WTC11 (cell line): ENCODE measurements around the gene BARX2. TPM values are rescaled to one million over a fixed set of nuclear protein-coding genes. Genes with fewer than 3 reads are reported as not detected.

Source experiments
- ATAC-seq: fragments of 200-7000 bp; cut with Tn5 transposase; 2 replicates; pipeline ENCODE4 v1.10.0; 2021; ENCODE audit warnings: mild to moderate bottlenecking, moderate library complexity
- CTCF ChIA-PET: fragments of 300-600 bp; sonication (Branson Sonifier 250); formaldehyde crosslinking; loops from one replicate; lab custom pipeline; 2021; ENCODE audit warnings: antibody characterized with exemption; lab: Charles Lee
- POLR2A ChIA-PET: fragments of 350-600 bp; sonication (Branson Sonifier 250); formaldehyde crosslinking; loops from one replicate; lab custom pipeline; 2021; ENCODE audit warnings: antibody characterized with exemption; lab: Charles Lee
- DNase-seq: peaks from one replicate; pipeline ENCODE4 v3.0.0; 2021; ENCODE audit warnings: low spot score
- H3K27ac Mint-ChIP-seq: 2 replicates; pipeline ENCODE4 v1.8.0; 2021; ENCODE audit warnings: mixed read lengths
- H3K27me3 Mint-ChIP-seq: 2 replicates; pipeline ENCODE4 v1.8.0; 2021; ENCODE audit warnings: low read depth, mild to moderate bottlenecking, moderate library complexity, mixed read lengths
- H3K36me3 Mint-ChIP-seq: 2 replicates; pipeline ENCODE4 v1.8.0; 2021; ENCODE audit warnings: mixed read lengths
- H3K4me1 Mint-ChIP-seq: 2 replicates; pipeline ENCODE4 v1.8.0; 2022; ENCODE audit warnings: mixed read lengths
- H3K4me3 Mint-ChIP-seq: 2 replicates; pipeline ENCODE4 v1.8.0; 2021; ENCODE audit warnings: mild to moderate bottlenecking, moderate library complexity, mixed read lengths
- H3K9me3 Mint-ChIP-seq: 2 replicates; pipeline ENCODE4 v1.8.0; 2021; ENCODE audit warnings: mixed read lengths
- CBFB ChIP-seq: sonication (generic); formaldehyde crosslinking; IDR thresholded peaks from 2 replicates; pipeline ENCODE4 v1.8.1; 2022; ENCODE audit warnings: mild to moderate bottlenecking, low read depth, missing genetic modification reagents
- CREM ChIP-seq: sonication (generic); formaldehyde crosslinking; IDR thresholded peaks from 2 replicates; pipeline ENCODE4 v1.8.1; 2022; ENCODE audit warnings: mild to moderate bottlenecking, missing genetic modification reagents, moderate library complexity
- FOXJ3 ChIP-seq: sonication (generic); formaldehyde crosslinking; IDR thresholded peaks from 2 replicates; pipeline ENCODE4 v1.9.0; 2021; ENCODE audit warnings: missing genetic modification reagents, mild to moderate bottlenecking, borderline replicate concordance
- FOXK1 ChIP-seq: sonication (generic); formaldehyde crosslinking; IDR thresholded peaks from 2 replicates; pipeline ENCODE4 v1.8.0; 2022; ENCODE audit warnings: mild to moderate bottlenecking, moderate library complexity, missing genetic modification reagents
- FOXP1 ChIP-seq: sonication (generic); formaldehyde crosslinking; IDR thresholded peaks from 2 replicates; pipeline ENCODE4 v1.8.0; 2022; ENCODE audit warnings: missing genetic modification reagents, mild to moderate bottlenecking, moderate library complexity, borderline replicate concordance
- GABPB1 ChIP-seq: sonication (generic); formaldehyde crosslinking; IDR thresholded peaks from 2 replicates; pipeline ENCODE4 v1.8.1; 2023; ENCODE audit warnings: mild to moderate bottlenecking, missing genetic modification reagents
- GTF2I ChIP-seq: fragments of 250-450 bp; sonication (Bioruptor Pico); conservative IDR thresholded peaks from 2 replicates; pipeline ENCODE4 v1.4.0; 2021; ENCODE audit warnings: mild to moderate bottlenecking
- JUN ChIP-seq: sonication (generic); formaldehyde crosslinking; IDR thresholded peaks from 2 replicates; pipeline ENCODE4 v1.8.0; 2023; ENCODE audit warnings: mild to moderate bottlenecking, missing genetic modification reagents
- MYBL2 ChIP-seq: sonication (generic); formaldehyde crosslinking; IDR thresholded peaks from 2 replicates; pipeline ENCODE4 v1.8.1; 2023; ENCODE audit warnings: mild to moderate bottlenecking, moderate library complexity, missing genetic modification reagents
- NFE2L1 ChIP-seq: sonication (generic); formaldehyde crosslinking; IDR thresholded peaks from 2 replicates; pipeline ENCODE4 v1.8.1; 2023; ENCODE audit warnings: missing genetic modification reagents
- NR1H2 ChIP-seq: sonication (generic); formaldehyde crosslinking; IDR thresholded peaks from 2 replicates; pipeline ENCODE4 v1.9.0; 2021; ENCODE audit warnings: mild to moderate bottlenecking, moderate library complexity, missing genetic modification reagents
- RORB ChIP-seq: fragments of 250-450 bp; sonication (Bioruptor Pico); IDR thresholded peaks from 2 replicates; pipeline ENCODE4 v1.9.0; 2021; ENCODE audit warnings: mild to moderate bottlenecking
- SMAD4 ChIP-seq: sonication (generic); formaldehyde crosslinking; IDR thresholded peaks from 2 replicates; pipeline ENCODE4 v1.8.0; 2022; ENCODE audit warnings: mild to moderate bottlenecking, missing genetic modification reagents
- ZNF396 ChIP-seq: fragments of 250-450 bp; sonication (Bioruptor Pico); IDR thresholded peaks from 2 replicates; pipeline ENCODE4 v1.8.0; 2021; ENCODE audit warnings: mild to moderate bottlenecking, moderate library complexity, borderline replicate concordance
- ZNF671 ChIP-seq: fragments of 250-450 bp; sonication (Bioruptor Pico); IDR thresholded peaks from 2 replicates; pipeline ENCODE4 v1.8.0; 2021; ENCODE audit warnings: mild to moderate bottlenecking
- total RNA-seq: library from RNA; stranded (reverse); gene quantifications from 3 replicates; pipeline ENCODE4 v1.2.3, GENCODE V29; 2021
- TF ChIP-seq, protein P1 (sequence below): sonication (generic); formaldehyde crosslinking; IDR thresholded peaks from 2 replicates; pipeline ENCODE4 v1.8.0; 2023; ENCODE audit warnings: missing genetic modification reagents, mild to moderate bottlenecking, borderline replicate concordance
- TF ChIP-seq, protein P2 (sequence below): fragments of 200-600 bp; IDR thresholded peaks from 2 replicates; pipeline ENCODE4 v1.8.0; 2022; ENCODE audit warnings: antibody characterized with exemption
- TF ChIP-seq, protein P3 (sequence below): sonication (generic); formaldehyde crosslinking; IDR thresholded peaks from 2 replicates; pipeline ENCODE4 v1.8.0; 2022; ENCODE audit warnings: mild to moderate bottlenecking, missing genetic modification reagents
- TF ChIP-seq, protein P4 (sequence below): sonication (generic); formaldehyde crosslinking; IDR thresholded peaks from 2 replicates; pipeline ENCODE4 v1.8.1; 2022; ENCODE audit warnings: low read depth, missing genetic modification reagents, borderline replicate concordance
- TF ChIP-seq, protein P5 (sequence below): sonication (generic); formaldehyde crosslinking; IDR thresholded peaks from 2 replicates; pipeline ENCODE4 v1.8.0; 2022; ENCODE audit warnings: mild to moderate bottlenecking, missing genetic modification reagents
- TF ChIP-seq, protein P6 (sequence below): fragments of 250-450 bp; sonication (Bioruptor Pico); conservative IDR thresholded peaks from 2 replicates; pipeline ENCODE4 v1.9.0; 2021; ENCODE audit warnings: mild to moderate bottlenecking
- TF ChIP-seq, protein P7 (sequence below): sonication (generic); formaldehyde crosslinking; conservative IDR thresholded peaks from 2 replicates; pipeline ENCODE4 v1.8.1; 2023; ENCODE audit warnings: mild to moderate bottlenecking, low read depth, missing genetic modification reagents, moderate library complexity

The BARX2 gene
- total RNA-seq, 1 experiment from 2014 or later: not detected

DNA sequence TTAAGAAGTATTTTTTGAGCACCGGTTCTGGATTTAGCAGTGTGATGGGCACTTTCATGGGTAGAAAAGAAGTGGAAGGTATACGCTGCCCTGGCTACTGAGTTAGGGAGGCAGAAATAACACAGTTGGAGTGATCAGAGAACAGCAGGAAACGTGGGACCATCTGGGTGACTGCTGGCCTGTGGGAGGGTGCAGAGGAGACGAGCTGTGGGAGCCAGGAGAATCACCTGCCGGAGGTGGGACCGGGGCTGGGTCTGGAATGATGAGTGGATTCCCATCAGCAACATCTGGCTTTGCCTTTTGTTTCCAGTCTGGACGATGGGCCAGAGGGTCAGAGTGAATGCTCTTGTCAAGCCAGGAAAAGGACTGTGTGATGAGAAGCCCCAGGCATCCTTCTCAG is 66.5 kb downstream of the BARX2 start:
- no peak for ATAC-seq
- Mint-ChIP-seq H3K27me3 (no peaks in the 10 kb centered on the region; the same call in 1 of the 2 replicates), H3K36me3 (no peaks in the 10 kb centered on the region), H3K4me3 (no peak overlapping the region), H3K9me3 (no peaks in the 10 kb centered on the region), H3K27ac (no peak overlapping the region), H3K4me1 (peaks cover 14% of the 10 kb centered on the region)
- TF ChIP-seq, protein P1, sequence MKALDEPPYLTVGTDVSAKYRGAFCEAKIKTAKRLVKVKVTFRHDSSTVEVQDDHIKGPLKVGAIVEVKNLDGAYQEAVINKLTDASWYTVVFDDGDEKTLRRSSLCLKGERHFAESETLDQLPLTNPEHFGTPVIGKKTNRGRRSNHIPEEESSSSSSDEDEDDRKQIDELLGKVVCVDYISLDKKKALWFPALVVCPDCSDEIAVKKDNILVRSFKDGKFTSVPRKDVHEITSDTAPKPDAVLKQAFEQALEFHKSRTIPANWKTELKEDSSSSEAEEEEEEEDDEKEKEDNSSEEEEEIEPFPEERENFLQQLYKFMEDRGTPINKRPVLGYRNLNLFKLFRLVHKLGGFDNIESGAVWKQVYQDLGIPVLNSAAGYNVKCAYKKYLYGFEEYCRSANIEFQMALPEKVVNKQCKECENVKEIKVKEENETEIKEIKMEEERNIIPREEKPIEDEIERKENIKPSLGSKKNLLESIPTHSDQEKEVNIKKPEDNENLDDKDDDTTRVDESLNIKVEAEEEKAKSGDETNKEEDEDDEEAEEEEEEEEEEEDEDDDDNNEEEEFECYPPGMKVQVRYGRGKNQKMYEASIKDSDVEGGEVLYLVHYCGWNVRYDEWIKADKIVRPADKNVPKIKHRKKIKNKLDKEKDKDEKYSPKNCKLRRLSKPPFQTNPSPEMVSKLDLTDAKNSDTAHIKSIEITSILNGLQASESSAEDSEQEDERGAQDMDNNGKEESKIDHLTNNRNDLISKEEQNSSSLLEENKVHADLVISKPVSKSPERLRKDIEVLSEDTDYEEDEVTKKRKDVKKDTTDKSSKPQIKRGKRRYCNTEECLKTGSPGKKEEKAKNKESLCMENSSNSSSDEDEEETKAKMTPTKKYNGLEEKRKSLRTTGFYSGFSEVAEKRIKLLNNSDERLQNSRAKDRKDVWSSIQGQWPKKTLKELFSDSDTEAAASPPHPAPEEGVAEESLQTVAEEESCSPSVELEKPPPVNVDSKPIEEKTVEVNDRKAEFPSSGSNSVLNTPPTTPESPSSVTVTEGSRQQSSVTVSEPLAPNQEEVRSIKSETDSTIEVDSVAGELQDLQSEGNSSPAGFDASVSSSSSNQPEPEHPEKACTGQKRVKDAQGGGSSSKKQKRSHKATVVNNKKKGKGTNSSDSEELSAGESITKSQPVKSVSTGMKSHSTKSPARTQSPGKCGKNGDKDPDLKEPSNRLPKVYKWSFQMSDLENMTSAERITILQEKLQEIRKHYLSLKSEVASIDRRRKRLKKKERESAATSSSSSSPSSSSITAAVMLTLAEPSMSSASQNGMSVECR (CRISPR knock-in tag): no peak
- TF ChIP-seq, protein P2, sequence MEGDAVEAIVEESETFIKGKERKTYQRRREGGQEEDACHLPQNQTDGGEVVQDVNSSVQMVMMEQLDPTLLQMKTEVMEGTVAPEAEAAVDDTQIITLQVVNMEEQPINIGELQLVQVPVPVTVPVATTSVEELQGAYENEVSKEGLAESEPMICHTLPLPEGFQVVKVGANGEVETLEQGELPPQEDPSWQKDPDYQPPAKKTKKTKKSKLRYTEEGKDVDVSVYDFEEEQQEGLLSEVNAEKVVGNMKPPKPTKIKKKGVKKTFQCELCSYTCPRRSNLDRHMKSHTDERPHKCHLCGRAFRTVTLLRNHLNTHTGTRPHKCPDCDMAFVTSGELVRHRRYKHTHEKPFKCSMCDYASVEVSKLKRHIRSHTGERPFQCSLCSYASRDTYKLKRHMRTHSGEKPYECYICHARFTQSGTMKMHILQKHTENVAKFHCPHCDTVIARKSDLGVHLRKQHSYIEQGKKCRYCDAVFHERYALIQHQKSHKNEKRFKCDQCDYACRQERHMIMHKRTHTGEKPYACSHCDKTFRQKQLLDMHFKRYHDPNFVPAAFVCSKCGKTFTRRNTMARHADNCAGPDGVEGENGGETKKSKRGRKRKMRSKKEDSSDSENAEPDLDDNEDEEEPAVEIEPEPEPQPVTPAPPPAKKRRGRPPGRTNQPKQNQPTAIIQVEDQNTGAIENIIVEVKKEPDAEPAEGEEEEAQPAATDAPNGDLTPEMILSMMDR: no peak
- no peak for TF ChIP-seq GTF2I (CRISPR knock-in tag)
- no peak for TF ChIP-seq CBFB (CRISPR knock-in tag)
- TF ChIP-seq, protein P3, sequence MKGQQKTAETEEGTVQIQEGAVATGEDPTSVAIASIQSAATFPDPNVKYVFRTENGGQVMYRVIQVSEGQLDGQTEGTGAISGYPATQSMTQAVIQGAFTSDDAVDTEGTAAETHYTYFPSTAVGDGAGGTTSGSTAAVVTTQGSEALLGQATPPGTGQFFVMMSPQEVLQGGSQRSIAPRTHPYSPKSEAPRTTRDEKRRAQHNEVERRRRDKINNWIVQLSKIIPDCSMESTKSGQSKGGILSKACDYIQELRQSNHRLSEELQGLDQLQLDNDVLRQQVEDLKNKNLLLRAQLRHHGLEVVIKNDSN (CRISPR knock-in tag): no peak
- TF ChIP-seq, protein P4, sequence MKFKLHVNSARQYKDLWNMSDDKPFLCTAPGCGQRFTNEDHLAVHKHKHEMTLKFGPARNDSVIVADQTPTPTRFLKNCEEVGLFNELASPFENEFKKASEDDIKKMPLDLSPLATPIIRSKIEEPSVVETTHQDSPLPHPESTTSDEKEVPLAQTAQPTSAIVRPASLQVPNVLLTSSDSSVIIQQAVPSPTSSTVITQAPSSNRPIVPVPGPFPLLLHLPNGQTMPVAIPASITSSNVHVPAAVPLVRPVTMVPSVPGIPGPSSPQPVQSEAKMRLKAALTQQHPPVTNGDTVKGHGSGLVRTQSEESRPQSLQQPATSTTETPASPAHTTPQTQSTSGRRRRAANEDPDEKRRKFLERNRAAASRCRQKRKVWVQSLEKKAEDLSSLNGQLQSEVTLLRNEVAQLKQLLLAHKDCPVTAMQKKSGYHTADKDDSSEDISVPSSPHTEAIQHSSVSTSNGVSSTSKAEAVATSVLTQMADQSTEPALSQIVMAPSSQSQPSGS: no peak
- TF ChIP-seq, protein P5, sequence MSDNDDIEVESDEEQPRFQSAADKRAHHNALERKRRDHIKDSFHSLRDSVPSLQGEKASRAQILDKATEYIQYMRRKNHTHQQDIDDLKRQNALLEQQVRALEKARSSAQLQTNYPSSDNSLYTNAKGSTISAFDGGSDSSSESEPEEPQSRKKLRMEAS (CRISPR knock-in tag): no peak
- TF ChIP-seq ZNF671 (CRISPR knock-in tag): no peak
- no peak for TF ChIP-seq NR1H2 (CRISPR knock-in tag)
- DNase-seq: no peak
- ChIA-PET CTCF (no interaction called here), POLR2A (no interaction called here)

DNA sequence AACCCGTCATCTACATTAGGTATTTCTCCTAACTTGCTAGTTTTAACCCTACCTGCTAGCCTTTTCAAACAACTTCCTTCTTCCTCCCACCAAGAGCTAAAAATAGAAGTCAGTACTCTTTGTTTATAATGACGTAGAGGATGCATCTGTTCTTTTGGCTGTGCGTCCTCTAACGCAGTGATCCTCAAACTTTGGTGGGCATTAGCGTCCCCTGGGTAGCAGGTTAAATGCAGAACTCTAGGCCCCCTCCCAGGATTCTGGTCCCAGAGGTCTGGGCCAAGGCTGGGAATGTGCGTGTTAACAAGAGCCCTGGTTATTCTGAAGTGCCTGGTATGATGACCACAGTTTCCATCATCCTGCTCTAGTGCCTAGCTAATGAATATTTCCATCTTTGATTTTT is 67.6 kb downstream of the BARX2 start:
- H3K4me1 Mint-ChIP-seq: peaks cover 18% of the 10 kb centered on the region
- DNase-seq (no peak), ATAC-seq (no peak)
- H3K27me3 Mint-ChIP-seq: no peaks in the 10 kb centered on the region; the same call in 1 of the 2 replicates
- no peak overlapping the region for H3K4me3 Mint-ChIP-seq
- POLR2A ChIA-PET: interaction anchor here (1.4 kb wide), 1 partner anchor 11 kb away, joined by 3 read pairs; no protein-coding TSS in a partner anchor
- H3K36me3 Mint-ChIP-seq: no peaks in the 10 kb centered on the region
- H3K9me3 Mint-ChIP-seq: peaks cover 11% of the 10 kb centered on the region
- CTCF ChIA-PET: interaction anchor here (1.2 kb wide), 1 partner anchor 252 kb away, joined by 3 read pairs; no protein-coding TSS in a partner anchor
- H3K27ac Mint-ChIP-seq: no peak overlapping the region
- TF ChIP-seq FOXP1 (CRISPR knock-in tag): no peak
- no peak for TF ChIP-seq FOXK1 (CRISPR knock-in tag)
- no peak for TF ChIP-seq CREM (CRISPR knock-in tag)
- TF ChIP-seq NR1H2 (CRISPR knock-in tag): no peak
- TF ChIP-seq FOXJ3: no peak
- no peak for TF ChIP-seq GABPB1
- no peak for TF ChIP-seq JUN (CRISPR knock-in tag)
- no peak for TF ChIP-seq MYBL2
- no peak for TF ChIP-seq ZNF396 (CRISPR knock-in tag)
- no peak for TF ChIP-seq NFE2L1 (CRISPR knock-in tag)
- no peak for TF ChIP-seq RORB (CRISPR knock-in tag)
- TF ChIP-seq, protein P6, sequence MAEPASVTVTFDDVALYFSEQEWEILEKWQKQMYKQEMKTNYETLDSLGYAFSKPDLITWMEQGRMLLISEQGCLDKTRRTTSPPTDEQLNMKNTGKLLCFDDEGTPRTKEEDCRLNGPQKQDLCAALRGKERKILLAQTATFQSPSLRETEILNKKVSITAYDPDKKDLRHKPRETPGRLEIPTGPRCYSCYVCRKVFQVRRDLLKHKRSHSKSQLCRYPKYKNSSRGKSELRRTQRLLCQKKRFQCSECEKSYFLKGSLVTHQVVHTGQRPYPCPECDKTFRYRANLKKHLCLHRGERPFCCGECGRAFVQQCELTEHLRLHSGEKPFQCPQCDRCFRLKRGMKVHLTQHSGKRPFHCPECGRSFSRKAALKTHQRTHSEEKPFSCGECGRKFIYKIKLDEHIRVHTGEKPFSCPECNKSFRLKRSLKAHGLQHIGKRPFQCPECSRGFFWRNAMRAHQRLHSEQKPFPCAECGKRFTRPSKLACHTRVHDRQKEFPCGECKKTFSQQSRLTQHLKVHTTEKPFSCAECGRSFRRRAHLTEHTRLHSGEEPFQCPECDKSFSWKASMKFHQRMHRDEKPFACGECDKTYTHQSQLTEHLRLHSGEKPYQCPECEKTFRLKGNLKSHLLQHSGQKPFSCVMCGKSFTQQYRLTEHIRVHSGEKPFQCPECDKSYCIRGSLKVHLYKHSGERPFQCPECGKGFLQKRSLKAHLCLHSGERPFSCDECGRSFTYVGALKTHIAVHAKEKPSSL (CRISPR knock-in tag): no peak
- no peak for TF ChIP-seq SMAD4 (CRISPR knock-in tag)
- TF ChIP-seq, protein P7, sequence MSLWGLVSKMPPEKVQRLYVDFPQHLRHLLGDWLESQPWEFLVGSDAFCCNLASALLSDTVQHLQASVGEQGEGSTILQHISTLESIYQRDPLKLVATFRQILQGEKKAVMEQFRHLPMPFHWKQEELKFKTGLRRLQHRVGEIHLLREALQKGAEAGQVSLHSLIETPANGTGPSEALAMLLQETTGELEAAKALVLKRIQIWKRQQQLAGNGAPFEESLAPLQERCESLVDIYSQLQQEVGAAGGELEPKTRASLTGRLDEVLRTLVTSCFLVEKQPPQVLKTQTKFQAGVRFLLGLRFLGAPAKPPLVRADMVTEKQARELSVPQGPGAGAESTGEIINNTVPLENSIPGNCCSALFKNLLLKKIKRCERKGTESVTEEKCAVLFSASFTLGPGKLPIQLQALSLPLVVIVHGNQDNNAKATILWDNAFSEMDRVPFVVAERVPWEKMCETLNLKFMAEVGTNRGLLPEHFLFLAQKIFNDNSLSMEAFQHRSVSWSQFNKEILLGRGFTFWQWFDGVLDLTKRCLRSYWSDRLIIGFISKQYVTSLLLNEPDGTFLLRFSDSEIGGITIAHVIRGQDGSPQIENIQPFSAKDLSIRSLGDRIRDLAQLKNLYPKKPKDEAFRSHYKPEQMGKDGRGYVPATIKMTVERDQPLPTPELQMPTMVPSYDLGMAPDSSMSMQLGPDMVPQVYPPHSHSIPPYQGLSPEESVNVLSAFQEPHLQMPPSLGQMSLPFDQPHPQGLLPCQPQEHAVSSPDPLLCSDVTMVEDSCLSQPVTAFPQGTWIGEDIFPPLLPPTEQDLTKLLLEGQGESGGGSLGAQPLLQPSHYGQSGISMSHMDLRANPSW (CRISPR knock-in tag): no peak
